ENCODE results near the gene ATP6V0E2.

ATP6V0E2 gene

DNA sequence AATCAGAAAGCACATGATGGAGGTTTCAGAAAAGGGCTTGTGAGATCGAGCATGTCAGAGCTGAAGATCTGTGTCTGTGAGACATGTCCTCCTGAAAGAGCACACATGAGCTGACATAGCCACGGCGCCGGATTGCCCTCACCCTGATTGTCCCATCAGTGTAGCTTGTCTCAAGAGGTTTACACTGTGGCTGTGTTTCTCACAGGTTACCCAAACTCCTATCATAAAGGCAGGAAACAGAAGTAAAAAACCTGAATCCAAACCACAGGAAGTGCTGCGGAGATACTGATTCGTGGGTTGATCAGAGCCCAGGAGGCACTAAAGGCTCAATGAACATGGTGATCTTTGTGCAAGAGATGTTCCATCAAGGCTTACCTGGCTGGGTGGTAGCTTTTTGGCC lies 3.9 kb upstream of the ATP6V0E2 start:
- H3K9me3 ChIP-seq: no peaks in the 10 kb centered on the region
- peaks cover 1% of the 10 kb centered on the region for H3K36me3 ChIP-seq
- no peak overlapping the region for H3K27ac ChIP-seq
- peaks cover 61% of the 10 kb centered on the region for H3K27me3 ChIP-seq
- TF ChIP-seq, protein P1, sequence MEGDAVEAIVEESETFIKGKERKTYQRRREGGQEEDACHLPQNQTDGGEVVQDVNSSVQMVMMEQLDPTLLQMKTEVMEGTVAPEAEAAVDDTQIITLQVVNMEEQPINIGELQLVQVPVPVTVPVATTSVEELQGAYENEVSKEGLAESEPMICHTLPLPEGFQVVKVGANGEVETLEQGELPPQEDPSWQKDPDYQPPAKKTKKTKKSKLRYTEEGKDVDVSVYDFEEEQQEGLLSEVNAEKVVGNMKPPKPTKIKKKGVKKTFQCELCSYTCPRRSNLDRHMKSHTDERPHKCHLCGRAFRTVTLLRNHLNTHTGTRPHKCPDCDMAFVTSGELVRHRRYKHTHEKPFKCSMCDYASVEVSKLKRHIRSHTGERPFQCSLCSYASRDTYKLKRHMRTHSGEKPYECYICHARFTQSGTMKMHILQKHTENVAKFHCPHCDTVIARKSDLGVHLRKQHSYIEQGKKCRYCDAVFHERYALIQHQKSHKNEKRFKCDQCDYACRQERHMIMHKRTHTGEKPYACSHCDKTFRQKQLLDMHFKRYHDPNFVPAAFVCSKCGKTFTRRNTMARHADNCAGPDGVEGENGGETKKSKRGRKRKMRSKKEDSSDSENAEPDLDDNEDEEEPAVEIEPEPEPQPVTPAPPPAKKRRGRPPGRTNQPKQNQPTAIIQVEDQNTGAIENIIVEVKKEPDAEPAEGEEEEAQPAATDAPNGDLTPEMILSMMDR (IDR thresholded peaks at IDR 0.05): no peak
- no peak overlapping the region for H3K4me3 ChIP-seq (ENCODE audit: low read depth in 1 of 2, low read length in 1 of 2)
- peaks cover 26 to 37% of the 10 kb centered on the region in 2 experiments for H3K4me1 ChIP-seq (ENCODE audit: control insufficient read depth in 1 of 2, insufficient read depth in 1 of 2, low read depth in 1 of 2, low read length in 1 of 2)

DNA sequence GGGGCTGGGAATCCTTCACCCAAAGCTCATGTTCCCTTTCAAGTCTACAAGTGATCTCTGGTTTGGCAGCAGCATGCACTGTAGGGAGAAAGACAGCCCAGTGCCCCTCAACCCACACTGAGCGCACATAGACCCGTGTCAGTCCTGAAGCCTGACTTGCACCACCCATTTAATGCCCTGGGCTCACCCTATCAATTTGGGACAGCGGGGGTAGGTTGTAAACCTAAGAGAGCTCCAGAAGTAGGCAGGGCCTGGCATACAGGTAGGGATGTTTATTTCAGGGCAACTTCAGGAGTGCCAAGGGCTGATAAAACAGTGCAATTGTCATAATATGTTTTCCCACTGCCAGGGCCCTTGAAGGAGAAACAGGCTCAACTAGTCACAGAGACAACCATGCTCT lies 3.5 kb upstream of the ATP6V0E2 start:
- Histone ChIP-seq H3K4me3 (ENCODE audit: low read depth in 1 of 2, low read length in 1 of 2) (no peak overlapping the region), H3K27ac (no peak overlapping the region), H3K36me3 (no peaks in the 10 kb centered on the region), H3K9me3 (no peaks in the 10 kb centered on the region), H3K27me3 (peaks cover 65% of the 10 kb centered on the region), H3K4me1 (ENCODE audit: control insufficient read depth in 1 of 2, insufficient read depth in 1 of 2, low read depth in 1 of 2, low read length in 1 of 2) (peaks cover 22 to 33% of the 10 kb centered on the region in 2 experiments)
- TF ChIP-seq, protein P1 (IDR thresholded peaks at IDR 0.05): no peak

DNA sequence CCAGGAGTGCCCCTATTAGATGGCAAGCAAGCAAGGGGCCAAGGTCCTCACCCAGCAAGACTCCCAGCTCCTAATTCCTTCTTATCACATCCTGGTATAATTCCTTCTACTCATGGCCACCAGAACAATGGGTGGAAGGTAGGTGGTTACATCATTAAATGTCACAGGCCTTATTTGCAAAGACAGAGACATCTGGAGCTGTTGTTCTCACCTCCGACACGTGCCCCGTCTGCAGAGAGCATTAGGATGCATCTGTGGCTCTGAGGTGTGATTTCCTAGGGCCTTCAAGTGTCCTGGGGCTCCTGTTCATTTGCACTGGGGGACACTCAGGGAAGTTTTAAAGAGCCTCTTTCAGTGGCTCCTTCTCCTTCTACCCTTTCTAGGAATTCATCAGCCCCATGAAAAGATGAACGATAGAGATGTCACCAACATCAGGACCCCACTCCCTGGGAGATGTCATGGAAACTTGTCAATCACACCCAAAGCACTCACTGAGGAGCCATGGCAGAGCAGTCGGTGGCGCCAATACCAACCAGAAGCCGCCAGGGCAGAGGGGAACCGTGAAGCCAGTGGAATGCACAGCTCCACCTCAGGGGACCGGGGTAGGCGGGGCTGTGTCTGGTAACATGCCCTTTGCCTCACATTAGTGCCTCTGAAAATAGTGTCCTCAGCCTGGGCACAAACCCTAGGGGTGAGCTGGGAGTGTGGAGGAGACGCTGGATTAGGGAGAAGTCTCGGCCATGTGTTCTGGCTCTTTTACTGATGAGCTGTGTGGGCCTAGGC lies 2.9 kb upstream of the ATP6V0E2 start:
- Histone ChIP-seq H3K27me3 (peaks cover 72% of the 10 kb centered on the region), H3K4me3 (ENCODE audit: low read depth in 1 of 2, low read length in 1 of 2) (no peak overlapping the region), H3K9me3 (no peaks in the 10 kb centered on the region), H3K36me3 (no peaks in the 10 kb centered on the region), H3K4me1 (ENCODE audit: control insufficient read depth in 1 of 2, insufficient read depth in 1 of 2, low read depth in 1 of 2, low read length in 1 of 2) (peaks cover 17 to 27% of the 10 kb centered on the region in 2 experiments), H3K27ac (no peak overlapping the region)
- TF ChIP-seq, protein P1 (IDR thresholded peaks at IDR 0.05): no peak

DNA sequence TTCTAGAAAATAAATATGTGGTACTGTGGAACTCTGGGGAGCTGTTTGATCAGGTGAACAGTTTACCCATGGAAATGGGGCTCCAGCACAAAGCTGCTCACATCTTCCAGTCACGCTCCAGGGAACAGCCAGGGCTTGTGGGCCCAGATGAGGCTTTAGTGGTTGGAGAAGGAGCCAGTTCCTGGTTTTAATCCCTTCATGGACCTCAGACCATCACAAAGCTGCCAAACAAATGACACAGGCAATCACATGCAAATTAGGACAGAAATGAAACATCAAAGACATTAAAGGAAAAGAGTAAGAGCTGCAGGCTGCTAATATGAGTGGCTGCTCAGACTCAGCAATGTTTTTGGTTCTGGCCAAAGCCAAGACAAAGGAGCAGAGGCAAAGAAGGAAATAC lies 2.2 kb upstream of the ATP6V0E2 start:
- H3K27me3 ChIP-seq: peaks cover 72% of the 10 kb centered on the region
- no peaks in the 10 kb centered on the region for H3K36me3 ChIP-seq
- H3K4me1 ChIP-seq (ENCODE audit: control insufficient read depth in 1 of 2, insufficient read depth in 1 of 2, low read depth in 1 of 2, low read length in 1 of 2): peaks cover 17 to 20% of the 10 kb centered on the region in 2 experiments
- no peak overlapping the region for H3K4me3 ChIP-seq (ENCODE audit: low read depth in 1 of 2, low read length in 1 of 2)
- H3K27ac ChIP-seq: no peak overlapping the region
- H3K9me3 ChIP-seq: no peaks in the 10 kb centered on the region
- TF ChIP-seq, protein P1 (IDR thresholded peaks at IDR 0.05): no peak

DNA sequence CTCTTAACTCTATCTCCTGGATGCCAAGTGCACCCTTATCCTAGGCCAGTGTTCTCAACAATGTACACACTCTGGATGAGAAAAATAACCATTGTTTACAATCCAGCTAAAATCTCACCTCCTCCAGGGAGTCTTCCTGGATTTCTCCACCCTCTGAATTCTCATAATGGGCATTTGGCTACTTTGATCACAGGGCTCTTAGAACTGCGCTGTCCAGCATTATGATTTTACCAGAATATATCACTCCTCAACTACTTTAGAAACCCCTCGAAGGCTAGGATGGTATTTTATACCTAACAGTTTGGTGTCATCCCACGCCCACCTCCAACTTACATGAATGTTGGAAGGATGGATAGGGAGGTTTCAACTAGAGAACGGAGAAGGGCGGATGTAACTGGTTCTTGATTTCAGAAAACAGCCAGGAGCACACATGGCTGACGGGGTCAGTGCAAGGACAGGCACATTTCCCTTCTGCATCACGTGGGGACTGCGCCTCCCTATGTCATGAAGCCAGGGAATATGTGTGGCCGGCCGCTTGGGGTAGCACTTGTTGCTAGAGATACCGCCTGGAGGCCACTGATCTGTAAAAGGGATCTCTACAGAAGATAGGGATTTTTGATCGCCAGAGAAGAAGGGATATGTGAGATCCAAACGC lies 1.2 kb upstream of the ATP6V0E2 start:
- Histone ChIP-seq H3K9me3 (no peaks in the 10 kb centered on the region), H3K27me3 (peaks cover 72% of the 10 kb centered on the region), H3K27ac (no peak overlapping the region), H3K4me1 (ENCODE audit: control insufficient read depth in 1 of 2, insufficient read depth in 1 of 2, low read depth in 1 of 2, low read length in 1 of 2) (peaks cover 17 to 18% of the 10 kb centered on the region in 2 experiments), H3K36me3 (no peaks in the 10 kb centered on the region), H3K4me3 (ENCODE audit: low read depth in 1 of 2, low read length in 1 of 2) (peak overlapping the region in 1 of 2 experiments; percentile 57)
- TF ChIP-seq, protein P1 (IDR thresholded peaks at IDR 0.05): no peak
